Dermis microvascular lymphatic vessel endothelial cell (primary cell): ENCODE data around the gene TMEM121B. TPM values are rescaled to one million over a fixed set of nuclear protein-coding genes. Genes with fewer than 3 reads are reported as not detected.
"Not testable (repeated sequence)": the region's sequence is repeated elsewhere in the genome, so short reads cannot be mapped to it uniquely, and the experiment has no call there.

Source experiments
- DNase-seq, 2 donors: peaks; one replicate each; pipeline versions ENCODE4 v3.0.0 to v3.0.0-alpha.2; 2010; ENCODE audit warnings: low read depth in 2 of 2
- total RNA-seq: library from RNA; depleted of rRNA; stranded (reverse); fragments of >200 nt; gene quantifications from 2 replicates; pipeline ENCODE4 v1.2.1, GENCODE V29; 2014

Gene TMEM121B
- total RNA-seq = 0.13 and 0.25 TPM in 2 replicates

- peak in 1 of 2 donors; percentile 49 for DNase-seq
These were observed at the start of gene TMEM121B for GRCh38 chr22:17121233-17122195. Gene TMEM121B, minus strand, starts transcription at chr22:17121360. Its CDS starts 233 bp downstream, at chr22:17121127.

GRCh38 chr22:17167486-17167885, 46.3 kb upstream of the TMEM121B start:
- no peak for DNase-seq

GRCh38 chr22:17164392-17165024, 43.3 kb upstream of the TMEM121B start:
- DNase-seq = no peak

- no peak for DNase-seq
These were observed 41.6 kb upstream of the TMEM121B start for GRCh38 chr22:17162731-17163130.

- DNase-seq = no peak
These were observed 40.8 kb upstream of the TMEM121B start for GRCh38 chr22:17161991-17162390.

GRCh38 chr22:17159504-17159951, 38.4 kb upstream of the TMEM121B start:
- peak in 1 of 2 donors; percentile 56 for DNase-seq

- peak; percentile 52 to 91 for DNase-seq
These were observed 37.7 kb upstream of the TMEM121B start, which contains the start of gene HDHD5 for GRCh38 chr22:17158568-17159503. Gene HDHD5, minus strand, starts transcription at chr22:17159277. Its CDS starts 26 bp downstream, at chr22:17159251.

- no peak for DNase-seq
These were observed 37.0 kb upstream of the TMEM121B start for GRCh38 chr22:17158176-17158567.

GRCh38 chr22:17157714-17158113, 36.6 kb upstream of the TMEM121B start:
- DNase-seq = no peak

- no peak for DNase-seq
These were observed 34.8 kb upstream of the TMEM121B start for GRCh38 chr22:17155941-17156340.

GRCh38 chr22:17152971-17153370, 31.8 kb upstream of the TMEM121B start:
- DNase-seq = no peak

GRCh38 chr22:17152340-17152739, 31.2 kb upstream of the TMEM121B start:
- DNase-seq = no peak

GRCh38 chr22:17149076-17149815, 28.1 kb upstream of the TMEM121B start:
- no peak for DNase-seq

- DNase-seq = not testable (repeated sequence)
These were observed 26.3 kb upstream of the TMEM121B start for GRCh38 chr22:17147458-17147857.

- DNase-seq = no peak
These were observed 24.0 kb upstream of the TMEM121B start for GRCh38 chr22:17145021-17145680.

GRCh38 chr22:17143826-17144225, 22.7 kb upstream of the TMEM121B start:
- DNase-seq = no peak

GRCh38 chr22:17143101-17143500, 21.9 kb upstream of the TMEM121B start:
- no peak for DNase-seq

GRCh38 chr22:17140826-17141766, 19.9 kb upstream of the TMEM121B start:
- DNase-seq = no peak

GRCh38 chr22:17140022-17140421, 18.9 kb upstream of the TMEM121B start:
- no peak for DNase-seq
